Right lobe of liver (tissue), 4 donors: ENCODE results near the gene RELL2.

Experiments
- CTCF ChIP-seq, 4 donors: fragments of 200-600 bp in 3 of 4; fragments of 450-650 bp in 1 of 4; IDR thresholded peaks; one replicate each; pipeline versions ENCODE4 v1.5.1 to v1.8.0; 2016 to 2022; ENCODE audit warnings: antibody characterized with exemption in 4 of 4, mild to moderate bottlenecking in 2 of 4
- POLR2A ChIP-seq: fragments of 450-650 bp; IDR thresholded peaks from one replicate; pipeline ENCODE4 v1.6.1; 2017; ENCODE audit warnings: antibody characterized with exemption, mild to moderate bottlenecking
- donor health status: DM: no; HTN: no; CAD: no.
- donor health status: DM: no; HTN: no; CAD: no.
- donor health status: DM: no; HTN: yes; CAD: no.

- no peak for TF ChIP-seq CTCF (IDR thresholded peaks at IDR 0.05)
- no peak for TF ChIP-seq POLR2A
Measured at GRCh38 chr5:141623611-141624010, 13.2 kb upstream of the RELL2 start.
